A204.1 (cell line): ENCODE data around the gene PTPRN2.
"Not testable (repeated sequence)": the region's sequence is repeated elsewhere in the genome, so short reads cannot be mapped to it uniquely, and the experiment has no call there.

Experiments
- FAIRE-seq: peaks from 2 replicates; lab custom pipeline; 2012; peaks lifted over from hg19 to GRCh38; lab: Jason Lieb, UNC

PTPRN2 gene

GRCh38 chr7:158460665-158461064 lies 127.0 kb downstream of the PTPRN2 start:
- no peak for FAIRE-seq

DNA sequence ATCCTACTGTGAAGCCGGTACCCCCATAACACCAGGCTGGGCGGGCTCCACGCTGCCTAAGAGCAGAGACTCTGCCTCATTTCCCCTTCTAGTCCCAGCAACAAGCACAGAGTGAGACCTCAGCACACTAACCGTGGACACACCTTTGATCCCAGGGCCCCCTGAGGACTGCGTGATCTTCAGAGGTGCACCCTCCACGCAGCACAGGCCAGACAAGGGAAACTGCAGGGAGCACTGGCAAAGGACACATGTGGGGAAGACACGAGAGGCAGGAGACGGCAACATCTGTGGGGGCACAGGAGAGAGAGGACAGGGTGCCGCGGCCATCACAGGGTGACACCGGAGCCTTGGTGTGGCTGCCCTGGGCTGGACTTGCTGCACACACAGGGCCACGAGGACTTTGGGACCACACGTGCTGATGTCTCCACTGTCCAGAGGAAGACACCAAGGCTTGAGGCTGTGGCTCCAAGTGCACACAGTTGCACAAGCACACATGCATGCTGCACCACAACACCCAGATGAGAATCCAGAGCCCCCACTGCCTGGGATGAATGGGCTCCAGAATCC lies 128.8 kb downstream of the PTPRN2 start:
- no peak for FAIRE-seq

DNA sequence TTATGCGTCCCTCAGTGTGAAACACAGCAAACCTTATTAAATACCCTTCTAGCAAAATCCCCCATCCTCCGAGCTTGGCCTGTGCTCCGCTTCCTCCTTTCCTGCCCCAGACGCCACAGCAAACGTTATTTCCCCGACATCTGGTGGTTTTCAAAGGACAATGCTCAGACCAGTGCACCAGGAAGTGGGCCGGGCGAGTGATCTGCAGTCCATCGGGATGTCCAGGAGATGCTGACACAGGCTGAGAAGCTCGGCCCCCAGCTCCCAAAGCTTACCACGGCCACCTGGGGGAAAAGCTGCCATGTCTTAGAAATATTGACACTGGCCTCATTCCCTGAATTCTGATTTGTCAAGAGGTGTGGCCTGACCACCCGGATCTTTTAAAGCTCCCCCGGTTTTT lies 129.5 kb downstream of the PTPRN2 start:
- no peak for FAIRE-seq

GRCh38 chr7:158457586-158457985 lies 130.0 kb downstream of the PTPRN2 start:
- FAIRE-seq = not testable (repeated sequence)

DNA sequence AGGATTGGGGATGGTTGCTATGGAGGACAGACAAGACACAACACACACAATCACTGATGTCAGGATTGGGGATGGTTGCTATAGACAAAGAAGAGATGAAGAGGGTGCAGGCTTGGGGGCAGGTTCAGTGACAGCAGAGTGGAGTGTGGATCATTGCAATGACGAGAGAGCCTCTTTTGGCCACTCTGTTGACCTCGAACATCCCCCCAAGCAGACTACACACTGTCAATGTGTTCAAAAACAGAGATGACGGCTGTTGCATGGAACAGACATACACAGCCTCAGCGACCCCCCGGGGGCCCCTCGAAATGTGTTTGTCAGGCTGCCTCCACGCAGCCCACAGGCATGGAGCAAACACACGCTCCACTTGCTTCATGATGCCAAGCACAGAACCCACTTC lies 133.0 kb downstream of the PTPRN2 start:
- no peak for FAIRE-seq

GRCh38 chr7:158453663-158454062 lies 134.0 kb downstream of the PTPRN2 start:
- FAIRE-seq = no peak

DNA sequence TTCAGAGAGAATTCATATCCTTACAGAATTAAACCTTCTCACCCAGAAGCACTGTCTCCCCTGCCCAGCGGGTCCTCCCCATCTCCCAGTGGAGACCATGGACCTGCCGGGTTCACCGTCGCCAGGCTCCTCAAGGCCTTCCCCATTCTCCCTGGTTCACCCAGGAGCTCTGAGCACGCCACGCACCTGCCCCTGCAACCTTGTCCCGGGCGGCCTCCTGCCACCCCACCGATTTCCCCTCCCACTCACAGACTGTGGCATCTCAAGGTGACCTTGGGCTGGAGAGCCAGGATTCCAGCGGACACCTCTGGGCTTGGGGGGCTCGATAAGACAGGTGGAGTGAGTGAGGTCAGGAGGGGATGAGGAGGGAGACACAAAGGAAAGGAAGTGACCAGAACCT lies 135.3 kb downstream of the PTPRN2 start:
- FAIRE-seq = no peak

DNA sequence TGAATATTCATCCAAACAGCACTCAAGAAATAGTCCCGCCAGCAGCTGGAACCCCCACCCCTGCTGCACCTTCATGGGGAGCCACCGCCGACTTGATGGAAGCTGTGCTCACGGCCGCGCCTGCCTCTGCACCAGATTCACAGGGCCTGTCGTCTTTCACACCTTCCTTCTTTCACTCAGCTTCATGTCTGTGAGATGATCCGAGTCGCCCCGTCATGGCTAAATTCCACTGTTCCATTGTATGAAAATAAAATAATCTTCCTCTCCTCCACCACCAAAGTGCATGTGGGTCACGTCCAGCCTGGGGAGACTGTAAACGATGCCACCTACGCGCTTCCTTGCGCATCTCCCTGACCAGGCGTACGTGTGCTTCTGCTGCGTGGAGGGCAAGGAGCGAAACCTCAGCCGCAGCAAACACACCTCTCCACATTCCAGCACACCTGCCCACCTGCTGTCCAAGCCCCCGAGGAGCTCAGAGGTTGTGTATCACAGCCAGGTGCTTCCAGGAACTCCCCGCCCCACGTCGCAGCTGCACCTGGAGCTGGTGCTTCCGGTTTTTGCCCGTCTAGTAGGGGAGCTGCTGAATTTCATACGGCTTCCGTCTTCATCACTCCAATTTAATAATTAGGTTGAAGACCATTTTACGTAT lies 137.0 kb downstream of the PTPRN2 start:
- no peak for FAIRE-seq

DNA sequence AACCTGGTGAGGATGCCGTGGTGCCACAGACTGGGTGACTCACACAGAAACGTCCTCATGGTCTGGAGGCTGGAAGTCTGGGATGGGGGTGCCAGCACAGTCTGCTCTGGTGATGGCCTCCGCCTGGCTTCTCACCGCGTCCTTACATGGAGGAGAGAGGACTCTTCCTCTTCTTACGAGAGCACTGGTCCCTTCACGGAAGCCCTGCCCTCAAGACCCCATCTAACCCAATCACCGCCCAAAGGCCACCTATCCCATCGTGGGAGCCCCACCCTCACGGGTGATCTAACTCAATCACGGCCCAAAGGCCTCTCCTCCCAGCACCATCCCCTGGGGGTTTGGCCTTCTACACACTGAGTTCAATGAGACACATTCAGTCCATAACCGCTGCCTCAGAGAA lies 137.7 kb downstream of the PTPRN2 start:
- no peak for FAIRE-seq

DNA sequence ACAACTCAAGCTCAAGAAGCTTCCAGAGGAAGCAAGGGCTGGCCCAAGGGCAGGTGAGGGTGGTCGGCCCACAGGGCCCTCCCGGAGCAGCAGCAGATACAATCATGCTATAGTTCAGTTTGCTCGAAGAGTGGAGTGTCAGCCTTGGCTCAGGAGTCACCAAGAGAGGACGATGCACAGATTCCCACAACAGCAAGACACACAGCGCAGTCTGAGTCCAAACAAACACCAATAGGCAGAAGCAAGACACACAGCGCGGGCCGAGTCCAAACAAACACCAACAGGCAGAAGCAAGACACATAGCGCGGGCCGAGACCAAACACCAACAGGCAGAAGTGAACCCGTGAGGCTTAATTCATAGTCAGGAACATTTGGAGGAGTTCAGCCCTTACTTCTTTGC lies 138.4 kb downstream of the PTPRN2 start:
- FAIRE-seq = no peak

GRCh38 chr7:158448430-158449100 lies 139.1 kb downstream of the PTPRN2 start:
- no peak for FAIRE-seq

DNA sequence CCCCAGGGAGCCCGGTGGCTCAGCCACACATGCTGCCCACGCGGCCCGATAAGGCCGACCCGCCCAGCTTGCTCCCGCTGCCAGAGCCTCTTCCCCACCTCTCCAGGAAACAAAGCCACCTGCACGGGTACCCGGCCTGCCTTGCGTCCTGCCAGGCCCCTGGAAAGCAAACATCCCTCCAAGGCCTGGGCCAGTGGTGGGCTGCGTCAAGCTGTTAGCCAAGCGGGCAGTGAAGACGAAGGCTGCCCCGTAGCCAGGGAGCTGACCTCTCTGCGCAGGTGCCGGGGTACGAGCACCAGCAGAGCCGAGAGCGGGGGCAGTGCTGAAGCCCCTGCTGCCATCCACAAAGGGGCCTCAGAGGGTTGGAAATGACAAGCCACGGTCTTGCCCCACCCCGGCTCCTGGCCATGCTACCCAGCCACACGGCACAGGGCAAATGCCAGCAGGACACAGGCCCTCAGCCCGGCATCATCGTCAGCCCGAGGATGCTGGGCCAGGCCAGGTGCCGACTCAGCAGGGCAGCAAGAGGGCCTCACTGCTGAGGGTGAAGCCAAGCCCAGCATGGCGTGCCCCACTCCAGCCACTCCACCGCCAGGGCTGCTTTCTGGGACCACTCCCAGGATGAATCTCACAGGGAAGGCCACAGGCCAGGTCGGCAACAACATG lies 140.0 kb downstream of the PTPRN2 start:
- FAIRE-seq = no peak

GRCh38 chr7:158447151-158447505 lies 140.5 kb downstream of the PTPRN2 start:
- FAIRE-seq = no peak

DNA sequence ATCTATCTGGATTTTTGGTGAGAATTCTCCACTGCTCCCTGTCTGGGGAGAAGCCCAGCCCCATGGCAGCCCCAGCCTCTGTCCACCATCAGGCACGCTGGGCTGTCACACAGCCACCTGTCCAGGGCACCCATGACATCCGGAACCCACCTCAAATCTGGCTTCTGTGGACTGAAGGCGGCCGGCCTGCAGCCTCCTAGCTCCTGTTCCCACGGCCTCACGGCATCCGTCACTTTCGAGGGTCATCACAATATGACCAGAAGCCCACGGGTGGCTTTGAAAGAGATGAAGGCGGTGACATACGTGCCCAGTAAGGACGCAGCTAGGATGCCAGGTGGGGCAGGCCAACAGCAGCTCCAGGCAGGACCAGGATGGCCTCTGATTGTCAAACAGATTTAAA lies 140.9 kb downstream of the PTPRN2 start:
- no peak for FAIRE-seq

GRCh38 chr7:158446281-158446680 lies 141.3 kb downstream of the PTPRN2 start:
- FAIRE-seq = no peak

- FAIRE-seq = no peak
Observed at GRCh38 chr7:158445421-158446175, 142.0 kb downstream of the PTPRN2 start.

DNA sequence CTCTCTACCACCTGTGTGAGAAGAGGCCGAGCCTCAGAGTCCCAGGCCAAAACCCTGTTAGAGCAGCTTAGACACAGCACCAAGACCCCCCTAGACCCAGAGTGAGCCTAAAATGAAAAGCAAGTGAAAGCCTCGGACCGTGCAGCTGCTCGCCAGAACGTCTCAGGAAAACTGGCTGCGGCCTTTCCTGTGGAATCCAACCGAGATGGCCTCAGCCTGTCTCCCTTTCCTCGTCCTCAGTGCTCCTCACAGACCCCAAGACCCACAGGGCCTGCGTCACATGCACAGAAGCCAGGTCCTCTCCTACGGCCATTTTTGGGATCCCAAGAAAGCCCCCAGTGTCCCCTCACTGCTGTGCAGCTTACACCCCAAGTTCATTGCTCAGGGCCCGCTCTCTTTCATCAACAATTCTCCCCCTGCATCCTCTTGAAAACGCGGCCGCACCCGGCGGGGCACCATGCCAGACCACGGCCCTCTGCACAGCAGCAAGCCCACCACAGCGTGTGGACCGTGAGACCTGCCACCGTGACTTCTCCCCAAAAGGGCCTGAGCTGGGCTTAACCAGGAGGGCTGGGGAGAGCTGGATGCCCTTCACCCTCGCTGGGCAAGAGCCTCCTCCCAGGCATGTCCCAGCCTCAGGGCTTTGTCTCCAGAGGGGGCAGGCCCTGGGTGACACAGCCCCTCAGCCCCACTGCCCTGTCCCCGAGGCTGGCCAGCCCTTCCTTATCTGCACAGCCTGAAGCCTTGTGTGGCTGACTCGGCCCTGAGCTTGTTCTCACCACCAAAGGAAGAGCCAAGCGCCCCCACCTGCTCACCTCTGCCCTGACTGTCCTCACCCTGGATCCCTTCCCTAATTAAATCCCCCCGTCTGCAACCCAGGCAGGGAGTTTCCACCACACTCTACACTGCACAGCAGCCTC lies 142.9 kb downstream of the PTPRN2 start:
- FAIRE-seq = no peak

DNA sequence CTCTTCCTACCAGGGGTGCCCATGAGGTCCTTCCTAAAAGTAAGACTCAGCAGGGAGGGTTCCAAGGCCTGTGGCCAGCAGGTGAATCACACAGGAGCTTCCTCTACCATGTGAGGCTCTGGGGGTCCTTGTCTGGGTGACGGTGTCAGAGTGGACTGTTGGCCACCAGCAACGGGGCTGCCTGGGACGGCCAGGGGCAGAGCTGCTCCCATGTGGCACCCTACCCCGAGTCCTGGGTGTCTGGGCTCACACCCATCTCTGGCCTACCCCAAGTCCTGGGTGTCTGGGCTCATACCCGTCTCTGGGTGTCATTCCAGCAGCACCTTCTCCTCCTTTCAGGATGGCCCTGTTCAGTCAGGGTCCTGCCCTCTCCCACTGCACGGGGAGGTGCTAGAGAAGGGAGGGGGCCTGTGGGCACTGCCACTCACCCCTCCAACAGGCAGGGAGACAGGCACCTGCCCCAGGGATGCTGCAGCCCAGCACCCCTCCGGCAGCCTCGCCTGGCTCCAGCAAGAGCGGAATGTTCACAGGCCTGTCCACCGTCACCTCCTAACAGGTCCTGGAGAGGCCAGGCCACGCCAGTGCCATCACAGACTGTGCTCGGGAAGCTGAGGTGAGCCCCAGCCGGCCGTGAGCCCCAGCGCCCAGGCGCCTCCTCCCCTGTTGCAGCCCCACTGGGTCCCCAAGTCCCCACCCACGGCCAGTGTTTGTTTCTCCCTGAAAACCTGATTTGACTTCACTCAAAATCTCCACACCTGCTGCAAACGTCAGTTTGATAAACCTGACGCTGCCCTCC lies 143.7 kb downstream of the PTPRN2 start:
- no peak for FAIRE-seq

- FAIRE-seq = no peak
Observed at GRCh38 chr7:158443014-158443687, 144.5 kb downstream of the PTPRN2 start.

GRCh38 chr7:158442260-158442659 lies 145.4 kb downstream of the PTPRN2 start:
- no peak for FAIRE-seq
